ENCODE results near the gene GRID2. TPM values are rescaled to one million over a fixed set of nuclear protein-coding genes. Genes with fewer than 3 reads are reported as not detected.
"Not testable (repeated sequence)": the region's sequence is repeated elsewhere in the genome, so short reads cannot be mapped to it uniquely, and the experiment has no call there.

GRID2 gene
- total and polyA plus RNA-seq, 2 donors (not counting 1 experiment from before 2014, with no cell fraction given), result under 0.01 to 0.02 TPM

DNA sequence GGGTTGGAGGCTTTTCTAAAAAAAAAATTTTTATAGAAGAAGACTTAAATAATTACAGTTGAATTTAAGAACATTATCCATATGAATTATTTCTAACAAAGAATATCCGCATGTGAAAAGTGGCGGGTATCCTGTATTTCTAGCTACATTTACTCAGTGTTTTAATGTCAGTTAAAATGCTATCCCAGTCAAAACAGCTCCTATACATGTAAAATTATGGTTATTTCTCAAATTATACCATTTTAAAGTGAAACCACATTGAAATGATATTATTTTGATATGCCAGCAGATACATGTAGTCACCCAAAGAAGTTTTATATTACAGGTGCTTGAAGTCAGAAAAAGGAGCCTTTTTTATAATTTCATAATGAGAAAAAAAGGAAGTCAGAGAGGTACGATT, 1356.3 kb downstream of the GRID2 start:
- Histone ChIP-seq H2AFZ (ENCODE audit: low read length) (no peak overlapping the region), H3K27ac (ENCODE audit: insufficient read depth, low read length) (no peak overlapping the region)

DNA sequence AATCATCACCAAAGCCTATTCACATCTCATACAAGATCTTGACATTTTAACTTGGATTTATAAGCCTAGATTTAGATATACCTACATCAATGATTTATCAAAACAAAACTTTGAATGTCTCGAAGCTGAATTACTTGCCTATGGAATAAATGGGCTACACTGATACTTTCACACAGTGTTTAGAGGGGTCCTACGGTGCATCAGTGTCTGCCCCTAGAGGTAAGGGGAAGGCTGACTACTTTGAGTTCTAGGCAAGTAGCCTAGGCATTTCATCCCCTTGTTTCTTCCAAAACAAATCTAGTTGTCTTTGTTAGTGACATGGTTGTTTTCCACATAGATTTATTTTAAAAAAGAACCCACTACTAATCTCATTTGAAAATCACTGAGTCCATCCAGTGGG, 1366.7 kb downstream of the GRID2 start:
- Histone ChIP-seq H3K36me3 (ENCODE audit: control insufficient read depth, insufficient read depth, low read length) (no peaks in the 10 kb centered on the region), H3K27ac (ENCODE audit: insufficient read depth, low read length) (no peak overlapping the region), H3K27me3 (ENCODE audit: control insufficient read depth, insufficient read depth, low read length) (no peaks in the 10 kb centered on the region), H3K4me2 (ENCODE audit: extremely low read depth, insufficient read depth, low read length) (no peak overlapping the region), H4K20me1 (ENCODE audit: control insufficient read depth, extremely low read depth, insufficient read depth, low read length) (no peaks in the 10 kb centered on the region), H3K4me3 (replicated peaks in 1 of 4; ENCODE audit: control extremely low read depth in 1 of 4, insufficient read depth in 1 of 4, low read depth in 3 of 4, low read length in 4 of 4) (no peak overlapping the region), H3K9ac (ENCODE audit: insufficient read depth, low read length) (no peak overlapping the region), H3K4me1 (ENCODE audit: control insufficient read depth, extremely low read depth, insufficient read depth, low read length) (no peaks in the 10 kb centered on the region), H2AFZ (ENCODE audit: low read length) (no peak overlapping the region), H3K79me2 (ENCODE audit: control insufficient read depth, insufficient read depth, low read length) (no peaks in the 10 kb centered on the region), H3K9me3 (ENCODE audit: control insufficient read depth, insufficient read depth, low read depth, low read length) (no peaks in the 10 kb centered on the region)
- no peak for DNase-seq (ENCODE audit: low read depth in 2 of 2)
- no peak for TF ChIP-seq CTCF (conservative IDR thresholded peaks at IDR 0.05 in 1 of 2, IDR thresholded peaks at IDR 0.05 in 1 of 2; ENCODE audit: low read depth in 1 of 2, low read length in 2 of 2)
- TF ChIP-seq EZH2 (IDR thresholded peaks at IDR 0.05; ENCODE audit: low read length, missing control alignments), result no peak

More for the DNA sequence above, 1356.3 kb downstream of the GRID2 start:
- no peak overlapping the region for H3K4me3 ChIP-seq (replicated peaks in 1 of 4; ENCODE audit: control extremely low read depth in 1 of 4, insufficient read depth in 1 of 4, low read depth in 3 of 4, low read length in 4 of 4)
- no peaks in the 10 kb centered on the region for H3K4me1 ChIP-seq (ENCODE audit: control insufficient read depth, extremely low read depth, insufficient read depth, low read length)
- H3K27me3 ChIP-seq (ENCODE audit: control insufficient read depth, insufficient read depth, low read length), result no peaks in the 10 kb centered on the region
- H3K79me2 ChIP-seq (ENCODE audit: control insufficient read depth, insufficient read depth, low read length), result no peaks in the 10 kb centered on the region
- H3K9ac ChIP-seq (ENCODE audit: insufficient read depth, low read length), result no peak overlapping the region
- no peak for TF ChIP-seq CTCF (conservative IDR thresholded peaks at IDR 0.05 in 1 of 2, IDR thresholded peaks at IDR 0.05 in 1 of 2; ENCODE audit: low read depth in 1 of 2, low read length in 2 of 2)
- H3K9me3 ChIP-seq (ENCODE audit: control insufficient read depth, insufficient read depth, low read depth, low read length), result no peaks in the 10 kb centered on the region
- H3K36me3 ChIP-seq (ENCODE audit: control insufficient read depth, insufficient read depth, low read length), result no peaks in the 10 kb centered on the region
- no peaks in the 10 kb centered on the region for H4K20me1 ChIP-seq (ENCODE audit: control insufficient read depth, extremely low read depth, insufficient read depth, low read length)
- H3K4me2 ChIP-seq (ENCODE audit: extremely low read depth, insufficient read depth, low read length), result no peak overlapping the region
- DNase-seq (ENCODE audit: low read depth in 2 of 2), result no peak

DNA sequence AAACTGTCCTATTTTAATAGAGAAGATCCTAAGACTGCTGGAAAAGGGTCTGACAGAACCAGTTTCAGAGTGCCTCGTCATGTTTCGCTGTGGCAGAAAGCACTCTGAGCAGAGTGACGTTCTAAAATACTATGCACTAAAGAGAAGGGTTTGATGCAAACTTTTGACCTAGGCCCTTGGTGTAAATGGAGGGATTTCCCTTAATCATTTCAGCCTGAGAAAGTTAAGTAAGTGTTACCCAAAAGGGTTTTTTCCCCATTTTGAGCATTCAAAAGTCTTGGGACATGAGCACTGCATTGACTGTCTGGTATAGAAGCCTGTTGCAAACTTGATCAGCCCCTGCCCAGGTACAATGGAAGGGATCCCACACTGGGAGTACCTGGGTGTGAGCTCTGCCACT, 1367.3 kb downstream of the GRID2 start:
- TF ChIP-seq CTCF (conservative IDR thresholded peaks at IDR 0.05 in 1 of 2, IDR thresholded peaks at IDR 0.05 in 1 of 2; ENCODE audit: low read depth in 1 of 2, low read length in 2 of 2), result no peak
- no peak for TF ChIP-seq EZH2 (IDR thresholded peaks at IDR 0.05; ENCODE audit: low read length, missing control alignments)
- Histone ChIP-seq H3K36me3 (ENCODE audit: control insufficient read depth, insufficient read depth, low read length) (no peaks in the 10 kb centered on the region), H3K4me2 (ENCODE audit: extremely low read depth, insufficient read depth, low read length) (no peak overlapping the region), H3K4me3 (replicated peaks in 1 of 4; ENCODE audit: control extremely low read depth in 1 of 4, insufficient read depth in 1 of 4, low read depth in 3 of 4, low read length in 4 of 4) (no peak overlapping the region), H3K4me1 (ENCODE audit: control insufficient read depth, extremely low read depth, insufficient read depth, low read length) (no peaks in the 10 kb centered on the region), H2AFZ (ENCODE audit: low read length) (no peak overlapping the region), H3K27me3 (ENCODE audit: control insufficient read depth, insufficient read depth, low read length) (no peaks in the 10 kb centered on the region), H3K79me2 (ENCODE audit: control insufficient read depth, insufficient read depth, low read length) (no peaks in the 10 kb centered on the region), H4K20me1 (ENCODE audit: control insufficient read depth, extremely low read depth, insufficient read depth, low read length) (no peaks in the 10 kb centered on the region), H3K27ac (ENCODE audit: insufficient read depth, low read length) (no peak overlapping the region), H3K9ac (ENCODE audit: insufficient read depth, low read length) (no peak overlapping the region), H3K9me3 (ENCODE audit: control insufficient read depth, insufficient read depth, low read depth, low read length) (no peaks in the 10 kb centered on the region)
- DNase-seq (ENCODE audit: low read depth in 2 of 2), result no peak

- not testable (repeated sequence) for H3K9me3 ChIP-seq (ENCODE audit: control insufficient read depth, insufficient read depth, low read depth, low read length); H3K4me3 ChIP-seq (replicated peaks in 1 of 4; ENCODE audit: control extremely low read depth in 1 of 4, insufficient read depth in 1 of 4, low read depth in 3 of 4, low read length in 4 of 4); H4K20me1 ChIP-seq (ENCODE audit: control insufficient read depth, extremely low read depth, insufficient read depth, low read length); H3K4me2 ChIP-seq (ENCODE audit: extremely low read depth, insufficient read depth, low read length); H3K79me2 ChIP-seq (ENCODE audit: control insufficient read depth, insufficient read depth, low read length); H3K4me1 ChIP-seq (ENCODE audit: control insufficient read depth, extremely low read depth, insufficient read depth, low read length); H3K27me3 ChIP-seq (ENCODE audit: control insufficient read depth, insufficient read depth, low read length); H3K27ac ChIP-seq (ENCODE audit: insufficient read depth, low read length); H3K9ac ChIP-seq (ENCODE audit: insufficient read depth, low read length); H2AFZ ChIP-seq (ENCODE audit: low read length); DNase-seq (ENCODE audit: low read depth in 2 of 2); H3K36me3 ChIP-seq (ENCODE audit: control insufficient read depth, insufficient read depth, low read length)
These were observed 1373.2 kb downstream of the GRID2 start for GRCh38 chr4:93676937-93677336.

Data from fibroblast of lung (primary cell).